HepG2 (cell line): Measurements from ENCODE around the gene NSD1.

ENCODE experiments used
- MTERF4 ChIP-seq: sonication (generic); formaldehyde crosslinking; IDR thresholded peaks from 2 replicates; pipeline ENCODE4 v1.8.0; 2023; ENCODE audit warnings: mild to moderate bottlenecking, missing genetic modification reagents
- NCOR1 ChIP-seq: fragments of 200-600 bp; sonication (generic); IDR thresholded peaks from 2 replicates; pipeline ENCODE4 v1.7.0; 2017; ENCODE audit warnings: antibody characterized with exemption, low read length, borderline replicate concordance
- POLR2A ChIP-seq, 2 experiments: IDR thresholded peaks; 2 replicates each; pipeline ENCODE4 v1.6.1; 2011; ENCODE audit warnings: low read depth in 2 of 2, low read length in 2 of 2, mild to moderate bottlenecking in 1 of 2, moderate library complexity in 1 of 2; ENCODE audit not compliant: insufficient read depth in 1 of 2
- REST ChIP-seq, 2 experiments: IDR thresholded peaks; 2 replicates each; pipeline ENCODE4 v1.6.1; 2011 to 2012; ENCODE audit warnings: low read length in 2 of 2, borderline replicate concordance in 1 of 2, low read depth in 1 of 2, mild to moderate bottlenecking in 1 of 2, moderate library complexity in 1 of 2
- ZNF207 ChIP-seq: fragments of 450-650 bp; IDR thresholded peaks from 2 replicates; pipeline ENCODE4 v1.6.1; 2016; ENCODE audit warnings: antibody characterized with exemption, borderline replicate concordance
- ZZZ3 ChIP-seq: sonication (generic); formaldehyde crosslinking; IDR thresholded peaks from 2 replicates; pipeline ENCODE4 v1.4.0; 2020; ENCODE audit warnings: missing genetic modification reagents, mild to moderate bottlenecking, borderline replicate concordance
- TF ChIP-seq, protein P1 (sequence below): sonication (generic); formaldehyde crosslinking; IDR thresholded peaks from 2 replicates; pipeline ENCODE4 v1.5.0; 2020; ENCODE audit warnings: mild to moderate bottlenecking, missing genetic modification reagents, moderate library complexity

- TF ChIP-seq, protein P1, sequence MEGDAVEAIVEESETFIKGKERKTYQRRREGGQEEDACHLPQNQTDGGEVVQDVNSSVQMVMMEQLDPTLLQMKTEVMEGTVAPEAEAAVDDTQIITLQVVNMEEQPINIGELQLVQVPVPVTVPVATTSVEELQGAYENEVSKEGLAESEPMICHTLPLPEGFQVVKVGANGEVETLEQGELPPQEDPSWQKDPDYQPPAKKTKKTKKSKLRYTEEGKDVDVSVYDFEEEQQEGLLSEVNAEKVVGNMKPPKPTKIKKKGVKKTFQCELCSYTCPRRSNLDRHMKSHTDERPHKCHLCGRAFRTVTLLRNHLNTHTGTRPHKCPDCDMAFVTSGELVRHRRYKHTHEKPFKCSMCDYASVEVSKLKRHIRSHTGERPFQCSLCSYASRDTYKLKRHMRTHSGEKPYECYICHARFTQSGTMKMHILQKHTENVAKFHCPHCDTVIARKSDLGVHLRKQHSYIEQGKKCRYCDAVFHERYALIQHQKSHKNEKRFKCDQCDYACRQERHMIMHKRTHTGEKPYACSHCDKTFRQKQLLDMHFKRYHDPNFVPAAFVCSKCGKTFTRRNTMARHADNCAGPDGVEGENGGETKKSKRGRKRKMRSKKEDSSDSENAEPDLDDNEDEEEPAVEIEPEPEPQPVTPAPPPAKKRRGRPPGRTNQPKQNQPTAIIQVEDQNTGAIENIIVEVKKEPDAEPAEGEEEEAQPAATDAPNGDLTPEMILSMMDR (CRISPR knock-in tag), result no peak
- TF ChIP-seq REST (IDR thresholded peaks at IDR 0.05; ENCODE audit: borderline replicate concordance in 1 of 2, low read depth in 1 of 2, low read length in 2 of 2), result no peak
- TF ChIP-seq ZZZ3 (CRISPR knock-in tag), result no peak
- no peak for TF ChIP-seq MTERF4 (CRISPR knock-in tag)
- TF ChIP-seq POLR2A (IDR thresholded peaks at IDR 0.05; ENCODE audit: insufficient read depth in 1 of 2, low read depth in 2 of 2, low read length in 2 of 2), result no peak
- no peak for TF ChIP-seq NCOR1
- TF ChIP-seq ZNF207, result no peak
These were observed 2.6 kb upstream of the NSD1 start for GRCh38 chr5:177131019-177131320.
